ENCODE results near the gene RGL4. TPM values are rescaled to one million over a fixed set of nuclear protein-coding genes. Genes with fewer than 3 reads are reported as not detected.

RGL4 gene
- total and polyA plus RNA-seq, 2 of the 8 experiments (the other 6 are each of a cell fraction or from before 2014, with no cell fraction given) = not detected

DNA sequence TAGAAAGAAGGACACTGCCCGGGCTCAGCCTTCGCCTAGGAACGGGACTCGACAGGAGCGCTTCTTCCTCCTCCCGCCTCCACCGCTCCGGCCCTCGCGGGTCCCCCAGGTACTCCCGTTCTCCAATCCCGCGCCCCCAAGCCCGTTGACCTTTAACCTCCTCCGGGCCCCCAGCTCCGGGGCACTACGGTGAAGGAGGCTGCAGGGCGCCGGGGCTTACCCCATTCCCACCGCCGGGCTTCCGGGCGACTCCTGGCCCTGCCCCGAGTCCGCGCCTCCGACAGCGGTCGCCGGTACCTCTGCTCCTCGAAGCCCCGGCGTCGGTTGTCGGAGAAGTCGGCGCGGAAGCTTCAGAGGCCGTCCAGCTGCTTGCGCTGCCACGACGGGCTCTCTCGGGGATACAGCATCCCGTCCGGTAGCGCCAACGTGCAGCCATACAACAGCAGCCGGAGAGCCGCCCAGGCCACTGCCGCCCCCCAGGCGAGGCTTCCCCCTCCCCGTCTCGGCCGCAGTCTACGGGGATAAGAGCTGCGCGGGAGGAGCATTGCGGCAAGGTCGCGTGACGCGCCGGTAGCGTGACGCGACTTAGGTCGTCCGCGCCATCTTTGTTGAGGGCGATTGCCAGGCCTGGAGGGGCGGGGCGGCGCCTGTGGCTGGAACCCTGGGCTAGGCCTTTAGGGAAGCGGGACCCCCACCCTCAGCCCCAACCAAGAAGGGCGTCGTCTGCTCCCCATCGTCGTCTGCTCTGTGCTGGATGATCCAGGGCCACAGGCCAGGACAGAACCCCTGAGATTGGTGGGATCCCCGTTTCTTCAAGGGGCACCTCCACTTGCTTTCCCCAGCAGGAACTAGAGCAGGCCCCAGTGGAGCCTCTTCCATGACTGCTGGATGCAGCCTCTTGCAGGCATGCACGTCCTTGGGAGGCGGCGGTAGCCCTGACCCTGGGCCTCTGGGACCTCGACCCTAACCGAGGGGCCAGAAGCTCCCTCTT is 26.3 kb downstream of the RGL4 start (continued):
- TF ChIP-seq RAD21 (IDR thresholded peaks at IDR 0.05 in 1 of 2, conservative IDR thresholded peaks at IDR 0.05 in 1 of 2; ENCODE audit: low read depth in 2 of 2, low read length in 2 of 2) (no peak), TAF7 (optimal IDR thresholded peaks at IDR 0.05; ENCODE audit: borderline replicate concordance, low read depth, low read length) (peak; percentile 79), FOSL1 (IDR thresholded peaks at IDR 0.05; ENCODE audit: insufficient read depth, low read depth, low read length) (no peak), RXRA (IDR thresholded peaks at IDR 0.05; ENCODE audit: insufficient read depth, low read depth, low read length) (no peak), TCF12 (IDR thresholded peaks at IDR 0.05; ENCODE audit: low read depth, low read length) (no peak), MAFK (IDR thresholded peaks at IDR 0.05; ENCODE audit: low read depth, low read length) (no peak), KDM5A (IDR thresholded peaks at IDR 0.05; ENCODE audit: low read length) (no peak; the same call in 1 of the 2 replicates), SIRT6 (IDR thresholded peaks at IDR 0.05; ENCODE audit: low read length) (no peak), POLR2A (IDR thresholded peaks at IDR 0.05; ENCODE audit: control extremely low read depth in 1 of 2, low read depth in 2 of 2, low read length in 2 of 2) (peak; percentile 71 to 89), SRF (IDR thresholded peaks at IDR 0.05; ENCODE audit: low read depth, low read length) (no peak), KDM1A (IDR thresholded peaks at IDR 0.05; ENCODE audit: borderline replicate concordance, low read length) (no peak), BRCA1 (IDR thresholded peaks at IDR 0.05; ENCODE audit: low read depth, low read length) (no peak), BCL11A (IDR thresholded peaks at IDR 0.05; ENCODE audit: low read depth in 2 of 2, low read length in 2 of 2) (no peak), BACH1 (IDR thresholded peaks at IDR 0.05; ENCODE audit: low read length) (no peak), ZNF274 (IDR thresholded peaks at IDR 0.05; ENCODE audit: borderline replicate concordance, extremely low read depth, low read length) (no peak), TBP (IDR thresholded peaks at IDR 0.05; ENCODE audit: low read depth, low read length) (peak; percentile 70; the same call in 1 of the 2 replicates), CHD1 (IDR thresholded peaks at IDR 0.05; ENCODE audit: low read depth, low read length) (0 out of 2 replicates have a peak, but pooled peaks have one; percentile 25), SP2 (IDR thresholded peaks at IDR 0.05; ENCODE audit: low read length) (no peak), SIX5 (IDR thresholded peaks at IDR 0.05; ENCODE audit: low read depth, low read length) (peak; percentile 64), SIN3A (conservative IDR thresholded peaks at IDR 0.05 in 1 of 2, IDR thresholded peaks at IDR 0.05 in 1 of 2; ENCODE audit: low read depth in 1 of 2, low read length in 2 of 2) (peak; percentile 13 to 88; a peak in 2 of 4 replicates), SP1 (IDR thresholded peaks at IDR 0.05; ENCODE audit: low read depth, low read length) (0 out of 2 replicates have a peak, but pooled peaks have one; percentile 31)
- TF ChIP-seq, protein P1, sequence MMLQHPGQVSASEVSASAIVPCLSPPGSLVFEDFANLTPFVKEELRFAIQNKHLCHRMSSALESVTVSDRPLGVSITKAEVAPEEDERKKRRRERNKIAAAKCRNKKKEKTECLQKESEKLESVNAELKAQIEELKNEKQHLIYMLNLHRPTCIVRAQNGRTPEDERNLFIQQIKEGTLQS (IDR thresholded peaks at IDR 0.05; ENCODE audit: insufficient read depth, low read depth, low read length) = peak; percentile 54; the same call in 1 of the 2 replicates

Data from H1 (cell line).